Kidney epithelial cell (primary cell): Measurements from ENCODE around the gene NGEF. TPM values are rescaled to one million over a fixed set of nuclear protein-coding genes. Genes with fewer than 3 reads are reported as not detected.
"Not testable (repeated sequence)": the region's sequence is repeated elsewhere in the genome, so short reads cannot be mapped to it uniquely, and the experiment has no call there.

Source experiments
- DNase-seq: peaks from one replicate; pipeline ENCODE4 v3.0.0-alpha.2; 2010; ENCODE audit warnings: low read depth
- H3K27me3 ChIP-seq: 2 replicates; pipeline ENCODE4 v1.6.0; 2011; ENCODE audit warnings: low read length; ENCODE audit not compliant: control insufficient read depth, insufficient read depth
- H3K36me3 ChIP-seq: 2 replicates; pipeline ENCODE4 v1.5.1; 2011; ENCODE audit warnings: low read length; ENCODE audit not compliant: control insufficient read depth, insufficient read depth
- H3K4me3 ChIP-seq: 2 replicates; pipeline ENCODE4 v1.5.1; 2011; ENCODE audit warnings: low read depth, mild to moderate bottlenecking, control low read depth, low read length
- total RNA-seq: library from RNA; depleted of rRNA; stranded (reverse); fragments of >200 nt; gene quantifications from 2 replicates; pipeline ENCODE4 v1.2.3, GENCODE V29; 2015
- TF ChIP-seq, protein P1 (sequence below): IDR thresholded peaks from 2 replicates; pipeline ENCODE4 v1.5.1; 2011; ENCODE audit warnings: mild to moderate bottlenecking, moderate library complexity, low read length, control low read depth, inconsistent platforms; ENCODE audit not compliant: insufficient read depth, poor library complexity, severe bottlenecking

NGEF gene
- total RNA-seq, 1 donor from 2014 or later = 2.5 TPM

- no peaks in the 10 kb centered on the region for H3K36me3 ChIP-seq
- DNase-seq = no peak
- TF ChIP-seq, protein P1, sequence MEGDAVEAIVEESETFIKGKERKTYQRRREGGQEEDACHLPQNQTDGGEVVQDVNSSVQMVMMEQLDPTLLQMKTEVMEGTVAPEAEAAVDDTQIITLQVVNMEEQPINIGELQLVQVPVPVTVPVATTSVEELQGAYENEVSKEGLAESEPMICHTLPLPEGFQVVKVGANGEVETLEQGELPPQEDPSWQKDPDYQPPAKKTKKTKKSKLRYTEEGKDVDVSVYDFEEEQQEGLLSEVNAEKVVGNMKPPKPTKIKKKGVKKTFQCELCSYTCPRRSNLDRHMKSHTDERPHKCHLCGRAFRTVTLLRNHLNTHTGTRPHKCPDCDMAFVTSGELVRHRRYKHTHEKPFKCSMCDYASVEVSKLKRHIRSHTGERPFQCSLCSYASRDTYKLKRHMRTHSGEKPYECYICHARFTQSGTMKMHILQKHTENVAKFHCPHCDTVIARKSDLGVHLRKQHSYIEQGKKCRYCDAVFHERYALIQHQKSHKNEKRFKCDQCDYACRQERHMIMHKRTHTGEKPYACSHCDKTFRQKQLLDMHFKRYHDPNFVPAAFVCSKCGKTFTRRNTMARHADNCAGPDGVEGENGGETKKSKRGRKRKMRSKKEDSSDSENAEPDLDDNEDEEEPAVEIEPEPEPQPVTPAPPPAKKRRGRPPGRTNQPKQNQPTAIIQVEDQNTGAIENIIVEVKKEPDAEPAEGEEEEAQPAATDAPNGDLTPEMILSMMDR = no peak
- H3K27me3 ChIP-seq = no peaks in the 10 kb centered on the region
- no peak overlapping the region for H3K4me3 ChIP-seq
These were observed 104.4 kb downstream of the NGEF start for GRCh38 chr2:232908695-232909094.

DNA sequence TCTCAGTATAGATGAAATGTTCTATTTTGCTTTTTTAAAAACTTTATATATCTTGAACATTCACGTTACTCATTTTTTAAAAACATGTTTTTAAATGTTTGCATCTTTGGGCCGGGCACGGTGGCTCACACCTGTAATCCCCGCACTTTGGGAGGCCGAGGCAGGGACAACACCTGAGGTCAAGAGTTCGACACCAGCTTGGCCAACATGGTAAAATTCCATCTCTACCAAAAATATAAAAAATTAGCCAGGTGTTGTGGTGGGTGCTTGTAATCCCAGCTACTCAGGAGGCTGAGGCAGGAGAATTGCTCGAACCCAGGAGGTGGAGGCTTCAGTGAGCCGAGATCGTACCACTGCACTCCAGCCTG, 105.4 kb downstream of the NGEF start:
- H3K4me3 ChIP-seq, H3K36me3 ChIP-seq, H3K27me3 ChIP-seq, DNase-seq: not testable (repeated sequence)

DNA sequence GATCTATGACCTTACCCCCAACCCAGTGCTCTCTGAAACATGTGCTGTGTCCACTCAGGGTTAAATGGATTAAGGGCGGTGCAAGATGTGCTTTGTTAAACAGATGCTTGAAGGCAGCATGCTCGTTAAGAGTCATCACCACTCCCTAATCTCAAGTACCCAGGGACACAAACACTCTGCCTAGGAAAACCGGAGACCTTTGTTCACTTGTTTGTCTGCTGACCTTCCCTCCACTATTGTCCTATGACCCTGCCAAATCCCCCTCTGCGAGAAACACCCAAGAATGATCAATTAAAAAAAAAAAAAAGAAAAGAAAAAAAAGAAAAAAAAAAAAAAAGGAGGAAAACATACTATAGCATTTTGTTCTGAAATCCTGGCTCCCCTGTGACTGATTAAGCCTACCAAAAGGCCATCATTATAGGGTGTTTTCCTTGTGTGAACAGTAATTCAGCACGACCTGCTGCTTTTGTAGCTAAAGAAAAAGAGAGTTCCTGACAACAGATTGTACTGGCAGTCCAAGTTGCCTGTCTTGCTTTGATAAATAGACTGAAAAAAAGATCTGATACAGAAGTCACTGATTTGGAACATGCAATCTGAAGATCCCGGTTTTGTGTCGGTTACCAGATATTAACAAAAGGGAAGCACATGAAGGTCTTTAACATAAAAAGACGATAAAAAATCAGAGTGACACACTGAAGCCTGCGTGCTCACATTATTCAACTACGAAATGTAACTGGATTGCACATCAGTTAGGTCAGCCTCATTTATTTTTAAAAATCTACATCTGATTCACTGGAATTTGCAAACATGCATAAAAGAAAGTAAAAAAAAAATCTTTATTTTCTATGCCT, 106.0 kb downstream of the NGEF start:
- not testable (repeated sequence) for H3K4me3 ChIP-seq, DNase-seq, H3K27me3 ChIP-seq, H3K36me3 ChIP-seq

- Histone ChIP-seq H3K36me3 (no peaks in the 10 kb centered on the region), H3K4me3 (no peak overlapping the region), H3K27me3 (no peaks in the 10 kb centered on the region)
- TF ChIP-seq, protein P1 = no peak
- DNase-seq = no peak
These were observed 109.1 kb downstream of the NGEF start for GRCh38 chr2:232903989-232904388.

- no peaks in the 10 kb centered on the region for H3K27me3 ChIP-seq
- TF ChIP-seq, protein P1 = no peak
- DNase-seq = peak; percentile 81
- no peak overlapping the region for H3K4me3 ChIP-seq
- H3K36me3 ChIP-seq = no peaks in the 10 kb centered on the region
These were observed 111.1 kb downstream of the NGEF start for GRCh38 chr2:232901736-232902578.

GRCh38 chr2:232900811-232901735, 112.0 kb downstream of the NGEF start:
- H3K27me3 ChIP-seq = no peaks in the 10 kb centered on the region
- TF ChIP-seq, protein P1 = no peak
- no peaks in the 10 kb centered on the region for H3K36me3 ChIP-seq
- no peak for DNase-seq
- no peak overlapping the region for H3K4me3 ChIP-seq
